ENCODE data around the gene CCNI.
"Not testable (repeated sequence)": the region's sequence is repeated elsewhere in the genome, so short reads cannot be mapped to it uniquely, and the experiment has no call there.

DNA sequence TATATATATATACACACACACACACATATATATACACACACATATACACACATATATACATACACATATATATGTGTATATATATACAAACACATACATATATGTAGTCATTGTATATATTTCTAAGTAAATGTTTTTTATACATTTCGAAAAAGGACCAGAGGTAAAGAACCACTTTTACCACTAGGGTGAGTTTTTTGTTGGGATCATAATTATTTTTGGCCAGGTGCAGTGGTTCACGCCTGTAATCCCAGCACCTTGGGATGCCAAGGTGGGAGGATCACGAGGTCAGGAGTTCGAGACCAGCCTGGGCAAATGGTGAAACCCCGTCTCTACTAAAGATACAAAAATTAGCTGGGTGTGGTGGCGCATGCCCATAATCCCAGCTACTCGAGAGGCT, 46.0 kb downstream of the CCNI start:
- not testable (repeated sequence) for TF ChIP-seq POLR2A, CTCF (IDR thresholded peaks at IDR 0.05)
